GM12878 (cell line): ENCODE data around the gene TMEM132C. TPM values are rescaled to one million over a fixed set of nuclear protein-coding genes. Genes with fewer than 3 reads are reported as not detected.

Experiments used
- ATAC-seq: fragments of 200-7000 bp; cut with Tn5 transposase; 3 replicates; pipeline ENCODE4 v1.9.1; 2020; ENCODE audit warnings: mild to moderate bottlenecking, moderate library complexity
- BruUV-seq: library from RNA; stranded (reverse); fragments of 400-500 nt; replicated peaks from 2 replicates; lab custom pipeline; 2021; lab: Mats Ljungman, UMichigan
- CTCF ChIA-PET: fragments of 300-600 bp; sonication (Branson Sonifier 250); formaldehyde crosslinking; extraction: SDS; loops from one replicate; lab custom pipeline; 2021; ENCODE audit warnings: inconsistent platforms; lab: Yijun Ruan, JAX
- POLR2A ChIA-PET: fragments of 350-600 bp; formaldehyde crosslinking; extraction: SDS; loops from one replicate; lab custom pipeline; 2021; ENCODE audit warnings: inconsistent platforms; lab: Charles Lee
- RAD21 ChIA-PET: fragments of 300-600 bp; sonication (Branson Sonifier 250); formaldehyde crosslinking; loops from one replicate; lab custom pipeline; 2023; ENCODE audit warnings: antibody characterized with exemption; ENCODE audit not compliant: unreplicated experiment; lab: Charles Lee
- SMC1A ChIA-PET: fragments of 300-600 bp; sonication (Branson Sonifier 250); formaldehyde crosslinking; loops from one replicate; lab custom pipeline; 2023; ENCODE audit not compliant: unreplicated experiment, uncharacterized antibody; lab: Charles Lee
- DNase-seq: peaks from one replicate; pipeline ENCODE4 v3.0.0-alpha.2; 2011; ENCODE audit warnings: low read depth, low spot score
- FAIRE-seq: peaks from 3 replicates; lab custom pipeline; 2011; peaks lifted over from hg19 to GRCh38; lab: Jason Lieb, UNC
- H2AFZ ChIP-seq: 2 replicates; pipeline ENCODE4 v1.6.0; 2011; ENCODE audit warnings: low read depth, low read length, control low read depth; ENCODE audit not compliant: control insufficient read depth
- H3K27ac ChIP-seq: 2 replicates; pipeline ENCODE4 v1.5.1; 2011; ENCODE audit warnings: control low read depth; ENCODE audit not compliant: control insufficient read depth, insufficient read depth
- H3K27me3 ChIP-seq, 2 experiments: replicated peaks in 1 of 2; 2 replicates each; pipeline versions ENCODE4 v1.6.0 to v1.6.1; 2011; ENCODE audit warnings: low read length in 1 of 2; ENCODE audit not compliant: control insufficient read depth in 2 of 2, insufficient read depth in 2 of 2
- H3K36me3 ChIP-seq, 2 experiments: 2 replicates each; pipeline ENCODE4 v1.5.1; 2011; ENCODE audit warnings: low read length in 1 of 2; ENCODE audit not compliant: control insufficient read depth in 2 of 2, insufficient read depth in 2 of 2
- H3K4me1 ChIP-seq: 2 replicates; pipeline ENCODE4 v1.6.1; 2011; ENCODE audit warnings: mild to moderate bottlenecking, low read length, moderate library complexity, mixed read lengths; ENCODE audit not compliant: control insufficient read depth, insufficient read depth
- H3K4me2 ChIP-seq: 2 replicates; pipeline ENCODE4 v1.6.0; 2011; ENCODE audit warnings: control low read depth; ENCODE audit not compliant: control insufficient read depth, insufficient read depth
- H3K4me3 ChIP-seq: fragments of 200-600 bp; sonication (generic); 2 replicates; pipeline ENCODE4 v1.5.1; 2016
- H3K79me2 ChIP-seq: 2 replicates; pipeline ENCODE4 v1.6.0; 2011; ENCODE audit warnings: low read length; ENCODE audit not compliant: control insufficient read depth, insufficient read depth
- H3K9ac ChIP-seq: 2 replicates; pipeline ENCODE4 v1.8.0; 2011; ENCODE audit warnings: low read length, control low read depth, mixed read lengths; ENCODE audit not compliant: control insufficient read depth, insufficient read depth
- H3K9me3 ChIP-seq: replicated peaks from 3 replicates; pipeline ENCODE4 v1.5.1; 2011; ENCODE audit warnings: mild to moderate bottlenecking, low read length; ENCODE audit not compliant: control insufficient read depth, insufficient read depth
- H4K20me1 ChIP-seq: 2 replicates; pipeline ENCODE4 v1.6.0; 2011; ENCODE audit not compliant: control insufficient read depth, insufficient read depth
- ATF2 ChIP-seq: IDR thresholded peaks from 2 replicates; pipeline ENCODE4 v1.6.1; 2012; ENCODE audit warnings: low read length, inconsistent platforms
- BCL3 ChIP-seq: IDR thresholded peaks from 2 replicates; pipeline ENCODE4 v1.6.1; 2011; ENCODE audit warnings: borderline replicate concordance, low read depth, mild to moderate bottlenecking, moderate library complexity, low read length; ENCODE audit not compliant: insufficient read depth, poor library complexity, severe bottlenecking
- BRCA1 ChIP-seq: IDR thresholded peaks from 2 replicates; pipeline ENCODE4 v1.6.1; 2011; ENCODE audit warnings: low read depth, low read length, improper control_type of control experiment
- CHD1 ChIP-seq: IDR thresholded peaks from 2 replicates; pipeline ENCODE4 v1.6.1; 2012; ENCODE audit warnings: low read depth, low read length, improper control_type of control experiment
- IKZF2 ChIP-seq, 2 experiments: fragments of 450-650 bp; IDR thresholded peaks; 2 replicates each; pipeline ENCODE4 v1.6.1; 2017; ENCODE audit warnings: mild to moderate bottlenecking in 2 of 2, moderate library complexity in 2 of 2
- SUZ12 ChIP-seq: fragments of 200-600 bp; sonication (generic); IDR thresholded peaks from one replicate; pipeline ENCODE4 v1.6.1; 2018; ENCODE audit warnings: antibody characterized with exemption, mild to moderate bottlenecking; ENCODE audit not compliant: unreplicated experiment
- ZBTB40 ChIP-seq: fragments of 450-650 bp; IDR thresholded peaks from 2 replicates; pipeline ENCODE4 v1.6.1; 2016; ENCODE audit warnings: mild to moderate bottlenecking, moderate library complexity, borderline replicate concordance
- WGBS: methylation state at CpG from one replicate; pipeline ENCODE4 v1.1.6; 2016; ENCODE audit warnings: low lambda C conversion rate; ENCODE audit not compliant: insufficient replicate concordance, insufficient coverage; ENCODE audit errors: missing lambda C conversion rate; 5-methylcytosine and 5-hydroxymethylcytosine counted together
- in situ Hi-C: fragments of 300-500 bp; cut with MboI; formaldehyde crosslinking; loops from 9 replicates; pipeline ENCODE4 v1.14.3; 2018; ENCODE audit warnings: mixed read lengths
- intact Hi-C: fragments of 100-400 bp; cut with micrococcal nuclease; formaldehyde crosslinking; loops from one replicate; pipeline ENCODE4 v1.14.2; 2022; ENCODE audit not compliant: unreplicated experiment
- polyA plus RNA-seq, 11 experiments: library from polyadenylated mRNA; depleted of rRNA in 4 of 11; unstranded in 6 of 11; stranded (reverse) in 5 of 11; fragments of >200 nt; fragmentation: Nextera tagmentation in 4 of 11; fragmentation: Illumina TruSeq in 1 of 11; extraction: Ambion mirVana in 4 of 11; extraction: Trizol in 1 of 11; gene quantifications; 1 replicate in 1 of 11; 2 replicates in 10 of 11; pipeline versions ENCODE4 v1.2.1 to v1.2.3, GENCODE V29; 2011 to 2016; ENCODE audit warnings: inconsistent platforms in 2 of 11, missing spikeins in 2 of 11, low read depth in 1 of 11
- total RNA-seq, 4 experiments: library from RNA; depleted of rRNA in 3 of 4; stranded (reverse); fragments of >200 nt in 3 of 4; fragmentation: Illumina TruSeq in 1 of 4; extraction: Trizol in 1 of 4; gene quantifications; 2 replicates each; pipeline versions ENCODE4 v1.2.1 to v1.2.3, GENCODE V29; 2013 to 2021

TMEM132C gene
- total and polyA plus RNA-seq, 10 of the 15 experiments (the other 5 are each of a cell fraction or from before 2014, with no cell fraction given), result not detected

GRCh38 chr12:128418944-128419343 lies 152.0 kb downstream of the TMEM132C start (continued):
- no peak for TF ChIP-seq CHD1

- Histone ChIP-seq H3K79me2 (no peaks in the 10 kb centered on the region), H3K4me3 (no peak overlapping the region), H4K20me1 (no peaks in the 10 kb centered on the region), H3K27me3 (no peaks in the 10 kb centered on the region), H3K36me3 (no peaks in the 10 kb centered on the region), H3K9ac (no peak overlapping the region), H3K4me1 (no peaks in the 10 kb centered on the region), H3K4me2 (no peak overlapping the region), H3K27ac (no peak overlapping the region), H2AFZ (no peak overlapping the region), H3K9me3 (no peaks in the 10 kb centered on the region)
- ChIA-PET CTCF (no interaction called here), RAD21 (no interaction called here), POLR2A (no interaction called here), SMC1A (no interaction called here)
- BruUV-seq, result no TSS peak
- TF ChIP-seq ZBTB40 (no peak), ATF2 (no peak), SUZ12 (no peak), BRCA1 (no peak), BCL3 (no peak), IKZF2 (IDR thresholded peaks at IDR 0.05) (no peak)
- intact Hi-C loops (no loop called here), in situ Hi-C loops (no loop called here)
- 0% methylated on average over 2 of the region's 2 CpGs for WGBS
- ATAC-seq (no peak), DNase-seq (no peak), FAIRE-seq (no peak)
Measured at GRCh38 chr12:128420163-128420562, 153.2 kb downstream of the TMEM132C start.
